GM21619 (cell line): Measurements from ENCODE around the gene MED6.

ENCODE experiments used
- ATAC-seq: cut with Tn5 transposase; IDR thresholded peaks from one replicate; pipeline ENCODE4 v1.9.1; 2021; ENCODE audit not compliant: unreplicated experiment

Gene MED6

DNA sequence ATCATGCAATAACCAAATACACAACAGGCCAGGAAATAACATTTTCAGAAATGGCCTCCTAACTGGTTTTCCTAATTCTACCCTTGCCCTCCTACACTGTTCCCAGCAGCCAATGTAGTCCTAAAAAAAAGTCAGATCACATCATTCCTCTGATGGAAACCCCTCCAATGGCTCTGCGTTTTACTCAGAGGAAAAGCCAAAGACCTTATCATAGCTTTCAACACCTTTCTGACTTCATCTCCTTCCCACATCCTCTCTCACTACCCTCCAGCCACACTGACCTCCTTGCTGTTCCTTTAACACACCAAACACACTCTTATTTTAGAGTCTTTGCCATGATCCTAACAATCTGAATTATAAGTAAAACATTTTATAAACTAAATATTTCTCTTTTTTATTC is 1.1 kb downstream of the MED6 start:
- ATAC-seq: no peak

DNA sequence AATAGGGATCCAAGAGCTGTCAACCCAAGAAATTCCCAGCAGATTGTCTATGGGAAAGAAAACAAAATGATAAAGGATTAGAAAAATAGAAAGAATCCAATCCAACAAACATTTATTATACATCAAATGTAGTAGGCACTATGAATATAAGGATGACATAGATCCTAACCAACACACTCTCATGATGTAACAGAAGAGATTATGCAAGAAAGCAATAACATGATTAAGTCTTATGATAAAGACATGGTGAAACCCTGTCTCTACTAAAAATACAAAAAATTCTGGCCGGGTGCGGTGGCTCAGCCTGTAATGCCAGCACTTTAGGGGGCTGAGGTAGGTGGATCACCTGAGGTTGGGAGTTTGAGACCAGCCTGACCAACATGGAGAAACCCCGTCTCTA is 2.7 kb downstream of the MED6 start:
- ATAC-seq: no peak

DNA sequence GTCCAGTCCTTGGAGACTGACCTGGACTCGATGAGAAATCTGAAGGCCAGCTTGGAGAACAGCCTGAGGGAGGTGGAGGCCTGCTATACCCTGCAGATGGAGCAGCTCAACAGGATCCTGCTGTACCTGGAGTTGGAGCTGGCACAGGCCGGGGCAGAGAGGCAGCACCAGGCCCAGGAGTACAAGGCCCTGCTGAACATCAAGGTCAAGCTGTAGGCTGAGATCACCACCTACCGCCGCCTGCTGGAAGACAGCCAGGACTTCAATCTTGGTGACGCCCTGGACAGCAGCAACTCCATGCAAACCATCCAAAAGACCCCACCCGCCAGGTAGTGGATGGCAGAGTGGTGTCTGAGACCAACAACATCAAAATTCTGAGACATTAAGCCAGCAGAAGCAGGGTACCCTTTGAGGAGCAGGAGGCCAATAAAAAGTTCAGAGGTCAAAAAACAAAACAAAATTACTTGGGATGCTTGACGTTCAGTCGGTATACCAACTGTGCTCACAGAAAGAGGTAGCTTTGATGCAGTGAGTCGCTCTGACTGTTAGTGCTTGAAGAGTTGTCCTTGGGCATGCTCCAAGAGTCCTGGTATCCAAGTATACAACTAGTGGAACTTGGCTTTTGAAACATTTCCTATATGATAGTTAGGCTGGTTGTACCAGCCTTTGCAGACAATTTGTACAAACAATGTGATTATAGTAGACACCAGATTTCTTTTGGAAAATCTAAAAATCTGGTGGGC is 4.8 kb downstream of the MED6 start:
- ATAC-seq: no peak

DNA sequence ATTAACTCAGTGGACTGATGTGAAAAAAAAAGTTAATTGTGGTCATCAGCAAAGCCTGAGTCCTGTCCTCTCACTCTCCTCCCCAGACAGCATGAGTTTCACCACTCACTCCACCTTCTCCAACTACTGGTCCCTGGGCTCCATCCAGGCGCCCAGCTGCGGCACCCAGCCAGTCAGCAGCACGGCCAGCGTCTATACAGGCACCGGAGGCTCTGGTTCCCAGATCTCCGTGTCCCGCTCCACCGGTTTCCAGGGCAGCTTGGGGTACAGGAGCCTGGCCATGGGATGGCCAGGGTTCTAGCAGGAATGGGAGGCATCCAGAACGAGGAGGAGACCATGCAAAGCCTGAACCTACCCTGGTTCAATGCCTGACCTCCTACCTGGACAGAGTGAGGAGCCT is 6.0 kb downstream of the MED6 start:
- ATAC-seq: no peak

DNA sequence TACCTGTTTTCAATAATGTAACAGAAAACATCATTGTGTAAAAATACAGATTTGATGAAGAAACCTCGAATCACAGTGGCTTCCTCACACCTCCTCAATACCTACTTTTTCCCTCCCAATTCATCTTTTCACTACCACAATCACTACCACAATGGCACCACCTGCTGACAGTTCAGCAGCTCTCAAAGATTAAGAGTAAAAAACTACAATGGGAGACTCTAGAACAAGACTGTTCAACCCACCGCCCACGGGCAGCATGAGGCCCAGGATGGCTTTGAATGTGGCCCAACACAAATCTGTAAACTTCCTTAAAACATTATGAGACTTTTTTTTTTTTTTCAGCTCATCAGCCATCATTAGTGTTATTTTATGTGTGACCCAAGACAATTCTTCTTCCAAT is 15.2 kb downstream of the MED6 start:
- no peak for ATAC-seq

DNA sequence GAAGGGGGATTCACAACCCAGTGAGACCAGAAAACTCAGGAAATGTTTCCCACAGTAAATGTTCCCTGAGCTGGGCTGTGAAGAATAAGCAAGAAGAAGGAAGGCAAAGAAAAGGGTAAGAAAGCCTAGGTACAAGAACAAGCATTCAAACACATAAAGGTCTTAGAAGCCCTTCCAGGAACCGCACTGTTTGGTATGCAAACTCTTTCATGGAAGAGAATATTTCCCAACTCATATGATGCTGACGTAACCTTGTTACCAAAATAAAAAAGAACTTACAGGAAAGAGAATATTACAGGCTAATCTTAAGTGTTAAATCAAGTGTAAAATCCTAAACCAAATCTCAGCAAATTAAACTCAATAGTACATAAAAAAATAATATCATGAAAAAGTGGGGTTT is 23.6 kb downstream of the MED6 start:
- ATAC-seq: no peak

DNA sequence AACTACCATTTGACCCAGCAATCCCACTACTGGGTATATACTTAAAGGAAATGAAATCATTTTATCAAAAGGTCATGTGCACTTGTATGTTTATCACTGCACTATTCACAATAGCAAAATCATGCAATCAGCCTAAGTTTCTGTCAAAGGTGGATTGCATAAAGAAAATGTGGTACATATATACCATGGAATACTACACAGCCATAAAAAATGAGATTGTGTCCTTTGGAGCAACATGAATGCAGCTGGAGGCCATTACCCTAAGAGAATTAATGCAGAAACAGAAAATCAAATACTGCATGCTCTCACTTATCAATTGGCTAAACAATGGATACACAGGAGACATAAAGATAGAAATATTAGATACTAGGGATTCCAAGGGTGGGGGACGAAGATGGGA is 27.4 kb downstream of the MED6 start:
- no peak for ATAC-seq

DNA sequence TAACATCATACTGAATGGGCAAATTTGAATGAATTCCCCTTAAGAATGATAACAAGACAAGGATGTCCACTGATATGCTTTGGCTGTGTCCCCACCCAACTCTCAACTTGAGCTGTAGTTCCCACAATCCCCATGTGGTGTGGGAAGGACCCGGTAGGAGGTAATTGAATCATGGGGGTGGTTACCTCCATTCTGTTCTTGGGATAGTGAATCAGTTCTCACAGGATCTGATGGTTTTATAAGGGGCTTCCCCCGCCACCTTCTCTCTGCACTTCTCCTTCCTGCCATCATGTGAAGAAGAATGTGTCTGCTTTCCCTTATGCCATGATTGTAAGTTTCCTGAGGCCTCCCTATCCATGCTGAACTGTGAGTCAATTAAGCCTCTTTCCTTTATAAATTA is 29.3 kb downstream of the MED6 start:
- ATAC-seq: no peak

DNA sequence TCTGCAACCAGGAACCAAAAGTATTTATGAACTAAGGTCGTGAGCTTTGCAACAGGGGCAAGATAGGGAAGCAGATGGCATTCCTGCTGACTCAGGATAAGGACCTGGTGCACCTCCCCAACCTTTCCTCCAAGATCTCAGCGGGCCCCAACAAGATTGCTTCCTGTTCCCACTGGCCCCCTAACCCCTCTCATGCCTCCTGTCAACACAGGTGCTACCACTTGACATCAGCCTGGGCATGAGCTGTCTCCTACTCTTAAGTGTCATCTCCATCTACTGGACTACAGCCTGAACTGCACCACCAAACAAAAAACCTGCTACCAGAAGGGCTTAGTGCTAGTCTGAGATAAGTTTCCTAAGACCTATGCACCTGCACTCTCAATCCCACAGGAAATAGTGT is 32.7 kb downstream of the MED6 start:
- ATAC-seq: no peak

DNA sequence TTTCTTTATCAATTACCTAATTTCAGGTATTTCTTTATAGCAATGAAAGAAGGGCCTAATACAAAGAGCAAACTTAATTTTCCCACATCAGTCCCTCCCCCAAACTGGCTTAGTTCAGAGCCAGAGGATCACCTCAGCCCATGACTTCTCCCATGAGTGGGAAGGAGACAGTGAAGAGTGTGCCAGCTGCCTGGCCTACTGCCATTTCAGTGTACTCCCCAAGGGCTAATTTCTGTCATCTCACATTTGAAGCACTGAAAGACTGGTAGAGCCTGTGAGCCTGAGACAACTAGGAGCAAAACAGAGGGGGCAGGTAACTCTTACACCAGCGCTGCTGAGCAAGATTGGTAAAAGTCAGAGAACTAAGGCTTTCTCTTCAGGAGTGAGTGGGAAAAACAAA is 36.6 kb downstream of the MED6 start:
- ATAC-seq: no peak

DNA sequence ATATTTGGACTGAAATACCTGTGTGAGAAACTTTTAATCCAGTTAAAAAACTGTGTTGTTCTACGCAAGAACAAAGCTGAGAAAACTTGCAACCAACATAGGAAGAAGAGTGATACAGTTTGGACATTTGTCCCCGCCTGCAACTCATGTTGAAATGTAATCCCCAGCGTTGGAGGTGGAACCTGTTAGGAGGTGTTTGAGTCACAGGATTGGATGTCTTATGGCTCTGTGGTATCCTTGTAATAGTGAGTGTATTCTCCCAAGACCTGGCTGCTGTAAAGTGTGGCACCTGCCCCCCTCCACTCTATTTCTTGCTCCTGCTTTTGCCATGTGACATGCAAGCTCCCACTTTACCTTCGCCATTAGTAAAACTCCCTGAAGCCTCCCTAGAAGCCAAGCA is 37.0 kb downstream of the MED6 start:
- no peak for ATAC-seq

DNA sequence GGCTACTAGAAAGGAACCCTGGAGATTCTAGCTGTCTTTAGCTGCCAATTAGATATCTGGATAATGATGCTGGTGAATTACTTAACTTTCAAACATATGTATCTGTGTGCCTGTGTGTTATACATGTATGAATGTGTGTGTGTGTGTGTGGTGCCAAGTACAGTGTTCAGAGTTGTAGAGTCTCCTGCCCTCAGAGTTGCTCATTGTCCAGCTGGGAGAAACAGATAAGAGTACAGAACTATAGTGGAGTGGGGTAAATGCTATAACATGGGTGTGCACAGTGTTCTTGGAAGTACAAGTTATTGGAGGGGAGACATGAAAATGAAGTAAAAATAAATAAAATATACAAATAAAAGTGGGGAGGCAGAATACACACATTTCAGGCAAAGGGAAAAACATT is 42.1 kb downstream of the MED6 start:
- no peak for ATAC-seq

DNA sequence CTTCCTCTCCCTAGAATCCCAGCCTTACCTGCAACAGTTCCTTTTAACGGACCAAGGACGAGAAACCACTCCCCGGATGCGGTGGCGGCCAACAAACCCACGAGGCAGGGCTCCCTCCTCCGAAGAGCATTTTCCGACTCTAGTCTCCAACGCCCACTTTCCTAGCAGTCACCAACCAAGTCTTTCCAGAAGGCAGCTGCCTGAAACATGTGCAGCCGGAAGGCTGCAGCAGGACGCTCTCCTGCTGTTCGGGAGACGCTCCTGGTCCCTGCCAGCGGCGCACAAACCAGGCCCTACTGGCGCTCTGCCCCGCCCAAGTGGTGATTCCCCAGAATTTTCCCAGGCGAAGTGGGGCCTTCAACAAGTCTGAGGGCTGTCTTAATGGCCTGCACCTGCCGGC is 44.6 kb downstream of the MED6 start:
- no peak for ATAC-seq

DNA sequence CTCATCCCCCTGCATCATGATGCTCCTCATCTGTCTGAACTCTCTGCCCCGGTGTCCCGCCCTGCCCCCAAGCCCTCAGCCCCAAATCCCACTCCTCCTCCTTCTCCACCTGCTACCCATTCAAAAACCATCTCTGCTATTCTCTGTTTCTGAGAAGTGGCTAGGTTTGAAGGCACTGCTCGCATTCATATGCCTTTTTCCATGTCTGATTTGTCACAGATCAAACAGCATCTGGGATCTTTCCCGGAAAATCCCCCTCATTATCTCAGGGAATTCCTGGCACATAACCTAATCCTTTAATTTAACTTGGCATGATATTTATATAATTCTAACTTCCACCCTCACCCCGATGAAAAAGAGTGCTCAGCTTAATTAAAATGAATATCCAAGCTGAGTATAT is 62.4 kb downstream of the MED6 start:
- ATAC-seq: no peak

DNA sequence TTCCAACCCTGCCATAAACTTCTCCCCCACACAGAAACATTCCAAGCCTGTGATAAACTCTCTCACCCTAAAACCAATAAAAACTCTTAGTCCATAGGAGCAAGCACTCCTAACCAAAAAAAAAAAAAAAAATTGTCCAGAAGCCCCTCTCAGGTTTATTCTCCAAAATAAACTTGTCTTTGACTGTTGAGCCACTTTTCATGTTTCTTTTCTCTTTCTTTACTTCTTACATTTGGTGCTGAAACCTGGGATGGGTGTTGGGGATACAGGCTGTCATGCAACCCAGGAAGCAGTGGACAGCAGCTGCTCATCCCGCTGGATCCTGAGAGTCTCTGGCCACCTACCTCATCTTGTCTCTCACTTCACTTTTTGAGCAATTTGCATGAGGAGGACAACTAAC is 63.6 kb downstream of the MED6 start:
- no peak for ATAC-seq

DNA sequence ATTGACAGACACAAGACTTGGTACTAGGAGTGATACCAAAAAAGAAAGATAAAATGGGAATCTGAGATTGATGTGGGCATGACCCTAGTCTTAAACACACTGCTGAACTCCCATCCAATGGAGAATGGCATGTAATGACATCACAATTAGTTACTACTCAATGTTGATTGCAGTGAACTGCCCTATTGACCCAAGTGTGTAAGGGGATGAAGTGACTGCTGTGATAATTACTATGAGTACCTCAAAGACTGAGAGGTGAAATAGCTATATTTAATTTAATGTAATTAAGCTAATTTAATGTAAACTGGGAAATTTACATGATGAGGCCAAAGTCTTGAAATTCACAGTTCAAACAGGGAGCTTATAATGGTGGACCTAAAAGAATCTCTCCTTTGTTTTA is 65.6 kb downstream of the MED6 start, which contains the start of gene ADAM20:
ADAM20 (minus strand) TSS at position 101 of the 400 bp plus-strand sequence. CDS start 10,247 bp downstream, outside the sequence.
- no peak for ATAC-seq
